Raji (cell line): ENCODE measurements around the gene LARP4B.

Source experiments
- POLR2A ChIP-seq: IDR thresholded peaks from 2 replicates; pipeline ENCODE4 v1.6.1; 2011; ENCODE audit warnings: low read depth, low read length, control low read depth; ENCODE audit not compliant: insufficient read depth

LARP4B gene

DNA sequence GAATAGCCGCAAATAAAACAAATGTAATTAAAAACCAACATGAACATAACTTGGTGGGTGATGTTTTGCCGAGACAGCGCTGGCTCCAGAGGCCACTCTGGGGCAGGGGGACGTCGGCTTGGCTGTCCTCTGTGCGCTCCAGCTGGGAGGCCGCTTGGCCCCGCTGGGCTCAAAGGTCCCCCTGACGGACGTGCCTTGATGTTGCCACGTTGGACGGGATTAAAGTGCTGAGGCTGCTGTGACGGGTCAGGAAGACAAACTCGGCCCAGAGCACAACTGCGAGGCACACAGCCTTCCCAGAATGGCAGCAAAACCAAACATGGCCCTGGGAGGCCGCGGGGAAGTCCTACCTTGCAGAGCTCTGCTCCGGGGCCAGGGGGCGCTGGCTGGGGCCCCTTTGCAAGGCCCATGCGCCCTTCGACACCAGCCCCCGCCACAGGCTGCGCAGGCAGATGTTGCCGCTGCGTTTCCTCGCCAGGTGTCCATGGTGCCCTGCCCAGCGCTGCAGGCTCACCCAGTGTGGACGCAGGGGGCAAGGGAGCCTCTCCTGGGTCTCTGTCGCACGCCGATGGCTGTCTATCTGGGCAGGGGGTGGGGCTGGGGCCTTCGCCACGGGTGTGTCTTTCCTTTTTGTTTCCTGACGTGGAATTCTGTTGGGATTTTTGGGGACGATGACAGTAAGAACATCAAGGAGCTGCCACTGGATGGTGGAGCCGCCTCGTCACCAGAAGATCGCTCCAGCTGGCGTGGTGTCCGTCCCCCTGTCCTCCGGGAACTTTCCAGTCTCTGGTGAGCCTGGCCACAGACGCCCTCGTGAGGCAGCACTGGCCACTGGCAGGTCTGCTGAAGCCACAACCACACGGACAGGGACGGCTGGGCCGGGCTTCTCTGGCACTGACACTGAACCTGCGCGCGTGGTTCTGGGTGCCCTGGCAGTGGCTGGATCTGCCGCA is 142.4 kb downstream of the LARP4B start:
- TF ChIP-seq POLR2A, result no peak

GRCh38 chr10:787933-788651 is 143.4 kb downstream of the LARP4B start:
- no peak for TF ChIP-seq POLR2A

DNA sequence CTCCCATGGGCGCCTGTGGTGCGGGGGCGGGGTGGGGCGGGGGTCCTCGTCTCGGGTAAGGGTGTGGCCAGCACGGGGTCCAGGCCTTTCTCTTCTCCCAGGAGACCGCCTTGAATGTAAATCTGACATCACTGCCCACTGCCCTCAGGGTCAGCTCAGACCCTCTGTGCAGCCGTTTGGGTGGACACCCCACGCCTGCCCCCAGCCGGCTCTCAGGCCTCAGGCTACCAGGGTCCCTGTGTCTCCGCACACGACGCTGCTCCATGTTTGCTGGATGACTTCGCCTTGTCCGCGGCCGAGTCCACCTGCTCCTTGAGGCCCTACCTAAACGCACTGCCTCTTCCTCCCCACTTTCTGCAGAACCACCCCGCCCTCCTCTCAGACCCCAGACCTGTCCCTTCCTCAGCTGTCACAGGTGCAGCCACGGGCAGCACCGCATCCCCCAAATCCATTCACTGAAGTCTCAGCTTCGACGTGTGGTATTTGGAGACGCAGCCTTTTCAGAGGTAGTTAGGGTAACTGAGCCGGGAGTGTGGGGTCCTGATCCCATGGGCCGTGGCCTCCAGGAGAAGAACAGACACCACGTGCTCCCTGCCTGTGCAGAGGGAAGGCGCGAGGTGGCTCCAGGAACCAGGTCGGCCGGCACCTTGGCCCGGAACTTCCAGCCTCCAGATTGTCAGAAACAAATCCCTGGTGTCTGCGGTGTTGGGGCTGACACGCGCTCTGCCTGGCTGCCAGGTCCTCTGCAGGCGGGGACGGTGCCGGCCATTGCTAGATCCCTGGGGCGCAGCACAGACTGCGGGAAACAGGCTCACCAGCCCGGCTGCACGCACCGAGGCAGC is 144.7 kb downstream of the LARP4B start:
- TF ChIP-seq POLR2A, result no peak

GRCh38 chr10:785861-786214 is 145.7 kb downstream of the LARP4B start:
- no peak for TF ChIP-seq POLR2A

GRCh38 chr10:785089-785860 is 146.2 kb downstream of the LARP4B start:
- TF ChIP-seq POLR2A, result no peak

- no peak for TF ChIP-seq POLR2A
These were observed 147.0 kb downstream of the LARP4B start for GRCh38 chr10:784403-785088.

- no peak for TF ChIP-seq POLR2A
These were observed 148.5 kb downstream of the LARP4B start for GRCh38 chr10:782751-783648.

DNA sequence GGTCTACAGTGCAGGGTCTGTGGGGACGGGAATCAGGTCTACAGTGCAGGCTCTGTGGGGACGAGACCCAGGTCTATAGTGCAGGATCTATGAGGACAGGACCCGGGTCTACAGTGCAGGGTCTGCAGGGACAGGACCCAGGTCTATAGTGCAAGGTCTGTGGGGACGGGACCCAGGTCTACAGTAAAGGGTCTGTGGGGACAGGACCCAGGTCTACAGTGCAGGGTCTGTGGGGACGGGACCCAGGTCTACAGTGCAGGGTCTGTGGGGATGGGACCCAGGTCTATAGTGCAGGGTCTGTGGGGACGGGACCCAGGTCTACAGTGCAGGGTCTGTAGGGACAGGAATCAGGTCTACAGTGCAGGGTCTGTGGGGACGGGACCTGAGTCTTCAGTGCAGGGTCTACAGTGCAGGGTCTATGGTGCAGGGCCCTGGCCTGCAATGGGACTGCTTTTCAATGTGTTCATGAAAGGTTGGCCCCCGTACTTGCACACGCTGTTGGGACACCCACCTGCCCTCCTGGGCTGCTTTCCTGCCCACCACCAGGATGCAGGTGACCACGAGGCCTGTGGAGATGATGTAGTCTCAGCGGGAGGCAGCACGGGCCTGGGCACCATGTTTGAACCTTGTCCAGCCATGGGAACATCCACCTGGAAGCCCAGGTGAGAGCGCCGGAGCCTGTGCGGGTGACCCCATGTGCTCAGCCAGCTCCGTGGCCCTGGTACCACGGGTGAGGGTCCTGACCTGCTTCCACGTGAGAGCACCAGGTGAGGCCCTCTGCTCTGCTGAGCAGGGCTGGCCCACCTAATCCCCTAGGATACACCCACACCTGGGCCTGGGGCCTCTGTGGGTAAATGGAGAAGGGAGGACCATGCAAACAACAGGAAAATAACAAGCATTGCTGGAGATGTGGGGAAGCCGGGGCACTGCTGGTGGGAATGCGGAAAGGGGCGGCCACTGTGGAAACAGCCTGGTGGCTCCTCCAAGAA is 150.7 kb downstream of the LARP4B start:
- no peak for TF ChIP-seq POLR2A

GRCh38 chr10:778626-779330 is 152.7 kb downstream of the LARP4B start:
- TF ChIP-seq POLR2A, result no peak

- no peak for TF ChIP-seq POLR2A
These were observed 153.5 kb downstream of the LARP4B start for GRCh38 chr10:777913-778479.

- no peak for TF ChIP-seq POLR2A
These were observed 154.7 kb downstream of the LARP4B start for GRCh38 chr10:776772-777171.
